GM19438 (cell line): ENCODE measurements around the gene VTCN1.

Experiments used
- ATAC-seq: cut with Tn5 transposase; IDR thresholded peaks from one replicate; pipeline ENCODE4 v1.9.1; 2021; ENCODE audit warnings: low read depth; ENCODE audit not compliant: unreplicated experiment

Gene VTCN1

DNA sequence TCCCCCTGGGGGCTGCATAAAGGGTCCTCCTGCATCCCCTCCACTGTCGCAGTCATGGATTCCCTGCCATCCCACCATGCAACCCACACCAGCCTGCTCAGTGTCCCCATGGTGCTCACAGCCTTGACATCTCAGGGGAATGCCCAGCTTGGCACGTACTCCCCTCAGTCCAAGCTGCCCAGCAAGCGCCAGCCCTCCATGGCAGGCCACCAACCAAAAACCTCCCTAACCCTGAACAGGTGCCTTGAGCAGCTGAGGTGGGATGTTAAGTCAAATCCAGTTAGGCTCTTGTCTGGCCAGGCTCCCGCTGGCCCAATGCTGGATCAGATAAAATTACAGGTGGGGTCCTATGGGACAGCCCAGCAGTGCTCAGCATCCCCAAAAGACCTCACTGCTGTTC, 341 bp downstream of the VTCN1 start:
- no peak for ATAC-seq

DNA sequence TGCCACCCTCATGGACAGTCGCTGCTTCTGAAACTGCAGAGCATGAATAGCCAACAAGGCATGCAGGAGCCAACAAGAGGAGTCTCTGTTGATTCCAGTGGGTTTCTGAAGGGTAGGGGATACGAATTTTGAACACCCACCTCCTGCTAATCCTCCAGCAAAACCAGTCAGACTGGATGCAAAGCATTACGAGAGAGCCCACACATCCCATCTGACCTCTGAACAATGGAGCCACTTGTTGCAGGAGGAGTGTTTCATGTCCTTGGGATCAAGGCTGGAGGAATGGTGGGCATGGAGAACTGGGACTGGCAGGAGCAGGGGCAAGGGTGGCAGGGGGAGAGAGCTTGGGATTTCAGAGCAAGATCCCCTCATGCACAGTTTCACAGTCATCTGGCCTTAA, 1.6 kb downstream of the VTCN1 start:
- no peak for ATAC-seq

DNA sequence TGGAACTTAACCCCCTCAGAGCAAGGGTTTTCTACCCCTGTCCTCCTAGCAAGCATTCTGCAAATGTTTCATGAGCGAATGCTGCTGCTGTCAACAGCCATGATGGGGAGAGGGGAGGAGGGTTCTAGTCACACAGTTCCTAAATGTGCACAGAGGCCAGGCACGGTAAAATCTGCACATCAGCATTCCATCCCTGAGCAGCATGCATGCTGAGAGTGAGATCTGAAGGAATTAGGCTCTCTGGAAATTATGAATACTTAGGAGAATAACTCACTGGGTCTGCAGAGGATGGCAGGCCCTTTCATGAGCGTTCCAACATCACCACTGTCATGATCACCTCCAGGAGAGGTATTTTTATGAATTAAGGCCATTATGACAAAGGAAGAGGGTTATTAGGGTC, 2.1 kb downstream of the VTCN1 start:
- ATAC-seq: no peak

DNA sequence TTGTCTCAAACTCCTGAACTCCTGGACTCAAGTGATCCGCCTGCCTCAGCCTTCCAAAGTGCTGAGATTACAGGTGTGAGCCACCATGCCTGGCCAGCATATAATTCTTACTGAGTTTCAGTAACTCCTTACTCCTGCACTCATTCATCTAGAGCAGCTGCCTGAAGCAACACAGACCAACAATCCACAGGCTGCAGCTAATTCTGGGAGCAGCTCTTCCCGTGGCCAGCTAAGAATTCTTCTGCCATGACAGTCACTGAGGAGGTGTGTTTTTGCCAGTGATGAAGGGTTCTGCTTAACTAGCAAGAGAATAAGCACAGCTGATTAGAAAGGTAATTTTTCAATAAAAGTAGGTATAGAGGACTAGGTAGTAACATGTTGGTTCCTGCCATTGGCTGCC, 5.4 kb downstream of the VTCN1 start:
- ATAC-seq: no peak

- ATAC-seq: no peak
These were observed 8.9 kb downstream of the VTCN1 start for GRCh38 chr1:117201808-117202207.

- no peak for ATAC-seq
These were observed 12.6 kb downstream of the VTCN1 start for GRCh38 chr1:117198097-117198496.

DNA sequence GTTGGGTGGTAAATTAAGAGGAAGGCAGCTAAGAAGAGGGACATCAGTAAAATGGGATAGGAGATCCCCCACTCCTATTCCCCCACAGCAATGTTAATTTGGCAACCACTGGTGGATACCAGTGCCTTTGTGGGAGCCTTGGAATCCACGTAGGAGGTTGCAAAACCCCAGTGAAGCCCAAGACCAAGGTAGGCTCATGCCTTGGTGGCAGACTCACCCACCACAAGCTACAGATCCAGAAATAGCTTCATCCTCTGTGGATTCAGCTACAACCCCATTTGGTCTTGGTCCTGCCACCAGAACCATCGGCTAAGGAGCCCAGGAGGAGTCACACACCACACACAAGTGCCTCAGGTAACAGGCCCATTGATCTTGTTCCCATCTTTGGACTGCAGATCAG, 21.0 kb downstream of the VTCN1 start:
- no peak for ATAC-seq

GRCh38 chr1:117188816-117189437, 21.8 kb downstream of the VTCN1 start:
- no peak for ATAC-seq

DNA sequence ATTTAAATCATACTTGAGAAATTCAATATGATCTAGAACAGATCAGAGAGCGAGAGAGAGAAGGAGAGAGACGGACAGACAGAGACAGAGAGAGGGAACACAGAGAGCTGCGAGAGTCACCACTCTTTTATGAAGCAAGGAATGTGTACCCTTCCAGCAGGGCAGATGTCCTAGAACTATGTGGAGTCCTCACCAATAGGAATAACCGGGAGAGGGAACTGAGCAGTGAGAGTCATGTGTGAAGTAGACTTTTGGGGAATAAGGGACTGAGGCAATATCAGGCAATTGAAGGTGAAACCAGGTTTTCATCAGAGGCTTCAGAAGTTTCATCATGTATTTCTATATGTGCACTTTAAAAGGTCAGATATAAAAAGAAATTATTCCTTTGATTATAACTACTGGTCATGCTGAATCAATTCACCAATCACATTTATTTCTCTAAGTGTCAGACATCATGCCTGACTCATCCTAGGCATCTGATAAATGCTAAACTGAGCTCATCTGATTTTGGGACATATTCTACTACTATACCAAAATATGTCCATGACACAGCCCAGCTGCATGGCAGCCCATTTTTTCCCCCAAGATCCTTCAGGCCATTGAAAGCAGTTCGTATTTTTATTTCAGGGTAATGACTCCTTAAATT, 22.4 kb downstream of the VTCN1 start:
- no peak for ATAC-seq

GRCh38 chr1:117183112-117183511, 27.6 kb downstream of the VTCN1 start:
- ATAC-seq: no peak

- no peak for ATAC-seq
These were observed 28.4 kb downstream of the VTCN1 start for GRCh38 chr1:117182319-117182718.

DNA sequence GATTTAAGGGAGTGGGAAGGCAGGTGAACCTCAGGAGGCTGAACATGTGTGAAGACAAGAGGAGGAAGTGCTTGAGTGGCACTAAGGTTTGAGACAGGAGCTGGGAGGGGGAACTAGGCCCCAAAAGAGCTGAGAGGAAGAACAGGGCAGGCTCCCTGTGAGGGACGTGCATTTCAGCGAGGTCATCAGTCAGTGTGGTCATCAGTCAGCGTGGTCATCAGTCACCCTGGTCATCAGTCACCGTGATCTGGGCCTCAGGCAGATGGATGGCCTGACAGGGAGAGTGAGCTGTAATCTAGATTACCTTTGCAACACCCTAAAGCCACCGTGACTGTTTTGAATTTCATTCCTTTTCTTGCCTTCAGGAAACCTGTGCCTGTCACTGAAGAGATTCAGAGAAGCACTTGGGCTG, 29.1 kb downstream of the VTCN1 start:
- no peak for ATAC-seq

- ATAC-seq: no peak
These were observed 30.4 kb downstream of the VTCN1 start for GRCh38 chr1:117180147-117180967.

GRCh38 chr1:117179471-117179870, 31.3 kb downstream of the VTCN1 start:
- ATAC-seq: no peak

- no peak for ATAC-seq
These were observed 32.0 kb downstream of the VTCN1 start for GRCh38 chr1:117178756-117179155.

DNA sequence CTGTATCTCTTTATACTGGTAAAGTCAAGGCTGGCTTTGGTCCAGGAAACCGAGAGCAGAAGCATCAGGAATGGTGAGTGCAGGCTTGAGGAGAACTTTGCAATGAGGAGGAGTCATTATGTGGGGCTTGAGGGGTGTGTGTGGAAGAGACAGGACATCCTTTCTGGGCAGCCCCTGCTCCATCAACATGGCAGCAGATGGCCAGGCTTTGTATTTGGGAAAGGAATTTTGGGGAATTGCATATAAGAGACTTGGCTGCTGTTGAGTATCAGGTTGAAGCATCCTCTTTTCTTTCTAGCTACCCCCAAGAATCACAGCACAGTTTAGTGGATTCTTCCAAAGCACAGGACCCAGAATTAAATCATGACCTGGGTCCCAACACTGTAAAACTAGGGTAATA, 33.4 kb downstream of the VTCN1 start:
- ATAC-seq: no peak

GRCh38 chr1:117176579-117176978, 34.1 kb downstream of the VTCN1 start:
- ATAC-seq: no peak

DNA sequence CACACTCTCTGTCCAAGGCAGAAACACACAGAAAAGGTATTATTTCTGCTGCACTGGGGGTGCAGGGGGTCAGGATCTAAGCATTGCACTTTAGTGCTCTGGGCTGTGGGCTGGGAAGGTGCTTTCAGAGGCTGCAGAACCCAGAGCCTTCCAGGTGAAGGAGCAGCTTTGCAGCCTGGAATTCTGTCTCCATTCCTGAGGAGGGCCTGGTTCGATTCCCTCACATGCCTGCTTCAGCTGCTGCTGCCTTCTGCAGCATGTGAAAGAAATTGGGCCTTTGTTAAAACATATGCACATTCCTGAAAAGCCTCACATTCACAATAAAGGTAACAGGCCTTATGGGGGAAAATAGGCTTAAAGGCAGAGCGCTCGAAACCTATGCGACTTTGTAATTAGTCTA, 35.9 kb downstream of the VTCN1 start:
- ATAC-seq: no peak

- no peak for ATAC-seq
These were observed 37.0 kb downstream of the VTCN1 start for GRCh38 chr1:117173691-117174090.

- ATAC-seq: no peak
These were observed 37.7 kb downstream of the VTCN1 start for GRCh38 chr1:117173006-117173405.

DNA sequence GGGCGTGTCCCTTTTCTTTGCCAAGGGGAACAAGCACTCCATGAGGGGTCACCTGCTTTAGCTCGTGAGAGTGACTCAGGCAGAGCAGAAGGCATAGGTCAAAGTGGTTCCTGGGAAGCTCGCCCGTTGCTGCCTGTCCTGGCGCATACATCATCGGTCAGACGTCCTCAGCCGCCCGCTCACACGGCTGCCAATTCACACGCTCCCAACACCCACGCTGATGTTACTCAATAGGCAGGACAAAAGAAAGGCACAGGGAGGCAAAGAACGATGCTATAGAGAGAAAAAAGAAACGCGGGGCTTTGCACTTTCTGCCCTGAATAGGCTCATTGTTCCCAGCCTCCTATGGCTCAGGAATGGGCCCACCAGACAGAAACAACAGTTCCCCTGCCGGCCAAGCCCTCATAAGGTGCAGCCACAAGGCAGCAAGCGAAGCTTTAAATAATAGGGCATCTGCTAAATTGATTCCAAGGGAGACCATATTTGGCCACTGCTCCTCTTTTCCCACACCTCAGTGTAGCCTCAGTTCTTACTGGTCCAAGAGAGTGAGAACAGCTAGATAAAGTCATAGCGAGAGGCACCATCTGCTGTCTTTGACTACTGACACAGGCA, 38.7 kb downstream of the VTCN1 start:
- no peak for ATAC-seq
